ENCODE data around the gene SLC27A1. TPM values are rescaled to one million over a fixed set of nuclear protein-coding genes. Genes with fewer than 3 reads are reported as not detected.
A peak's percentile ranks its signal among the peaks of the same experiment; 100 is the strongest.

SLC27A1 gene
- total and polyA plus RNA-seq, 9 of the 15 experiments (the other 6 are each of a cell fraction or from before 2014, with no cell fraction given), result 0.06 to 3.0 (median 1.1) TPM

DNA sequence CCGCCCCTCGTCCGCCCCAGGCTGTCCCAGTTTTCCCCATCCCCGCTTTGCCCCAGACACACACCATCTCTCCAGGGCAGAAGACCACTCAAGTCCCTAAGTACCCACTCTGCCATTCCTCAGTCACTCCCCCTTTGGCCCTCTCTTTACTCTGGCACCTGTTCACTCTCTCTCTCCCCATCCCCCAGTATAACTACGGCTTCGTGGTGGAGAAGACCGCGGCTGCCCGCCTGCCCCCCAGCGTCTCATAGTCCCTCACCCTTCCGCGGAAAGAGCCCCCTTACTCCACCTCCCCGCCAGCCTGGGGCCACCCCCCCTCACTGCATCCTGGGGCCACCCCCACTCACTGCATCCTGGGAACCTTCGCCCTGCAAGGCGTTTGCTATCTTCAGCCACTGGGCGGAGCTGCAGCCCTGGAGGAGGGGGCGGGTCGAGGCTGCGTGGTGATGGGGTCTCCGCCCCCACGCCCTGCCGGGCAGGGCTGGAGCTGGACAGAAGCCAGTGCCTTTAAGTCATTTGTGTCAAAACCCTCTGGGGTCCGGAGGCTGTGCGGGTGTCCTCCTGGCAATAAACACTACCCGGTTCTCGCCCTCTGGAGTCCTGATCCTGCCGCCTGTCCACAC lies 45.5 kb upstream of the SLC27A1 start (continued):
- TF ChIP-seq CTBP1 (IDR thresholded peaks at IDR 0.05; ENCODE audit: borderline replicate concordance) (peak; percentile 76; the same call in 1 of the 2 replicates), MEF2D (tag; conservative IDR thresholded peaks at IDR 0.05; ENCODE audit: low read depth) (no peak), ARID2 (IDR thresholded peaks at IDR 0.05) (0 out of 2 replicates have a peak, but pooled peaks have one; percentile 39), SRSF7 (optimal IDR thresholded peaks at IDR 0.05; ENCODE audit: low read depth, low read length) (no peak), TCFL5 (CRISPR knock-in tag; conservative IDR thresholded peaks at IDR 0.05) (no peak), NFIC (IDR thresholded peaks at IDR 0.05) (peak; percentile 92), ZNF174 (CRISPR knock-in tag; IDR thresholded peaks at IDR 0.05) (no peak), BMI1 (IDR thresholded peaks at IDR 0.05; ENCODE audit: low read length) (no peak), HNRNPLL (IDR thresholded peaks at IDR 0.05; ENCODE audit: low read depth, low read length, poor library complexity, severe bottlenecking) (no peak), BRCA1 (IDR thresholded peaks at IDR 0.05) (no peak), BRCA1 (CRISPR knock-in tag; IDR thresholded peaks at IDR 0.05) (no peak), ZFP36 (IDR thresholded peaks at IDR 0.05; ENCODE audit: low read depth, low read length, partially characterized antibody) (peak; percentile 19), CBX8 (IDR thresholded peaks at IDR 0.05; ENCODE audit: borderline replicate concordance, extremely low read depth, low read depth, low read length, poor library complexity, severe bottlenecking) (no peak), HNRNPUL1 (IDR thresholded peaks at IDR 0.05; ENCODE audit: low read length) (no peak)
- TF ChIP-seq, protein P1, sequence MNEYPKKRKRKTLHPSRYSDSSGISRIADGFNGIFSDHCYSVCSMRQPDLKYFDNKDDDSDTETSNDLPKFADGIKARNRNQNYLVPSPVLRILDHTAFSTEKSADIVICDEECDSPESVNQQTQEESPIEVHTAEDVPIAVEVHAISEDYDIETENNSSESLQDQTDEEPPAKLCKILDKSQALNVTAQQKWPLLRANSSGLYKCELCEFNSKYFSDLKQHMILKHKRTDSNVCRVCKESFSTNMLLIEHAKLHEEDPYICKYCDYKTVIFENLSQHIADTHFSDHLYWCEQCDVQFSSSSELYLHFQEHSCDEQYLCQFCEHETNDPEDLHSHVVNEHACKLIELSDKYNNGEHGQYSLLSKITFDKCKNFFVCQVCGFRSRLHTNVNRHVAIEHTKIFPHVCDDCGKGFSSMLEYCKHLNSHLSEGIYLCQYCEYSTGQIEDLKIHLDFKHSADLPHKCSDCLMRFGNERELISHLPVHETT (CRISPR knock-in tag; conservative IDR thresholded peaks at IDR 0.05 in 1 of 2, IDR thresholded peaks at IDR 0.05 in 1 of 2), result no peak
- TF ChIP-seq, protein P2, sequence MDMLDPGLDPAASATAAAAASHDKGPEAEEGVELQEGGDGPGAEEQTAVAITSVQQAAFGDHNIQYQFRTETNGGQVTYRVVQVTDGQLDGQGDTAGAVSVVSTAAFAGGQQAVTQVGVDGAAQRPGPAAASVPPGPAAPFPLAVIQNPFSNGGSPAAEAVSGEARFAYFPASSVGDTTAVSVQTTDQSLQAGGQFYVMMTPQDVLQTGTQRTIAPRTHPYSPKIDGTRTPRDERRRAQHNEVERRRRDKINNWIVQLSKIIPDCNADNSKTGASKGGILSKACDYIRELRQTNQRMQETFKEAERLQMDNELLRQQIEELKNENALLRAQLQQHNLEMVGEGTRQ (CRISPR knock-in tag; IDR thresholded peaks at IDR 0.05), result no peak
- TF ChIP-seq, protein P3, sequence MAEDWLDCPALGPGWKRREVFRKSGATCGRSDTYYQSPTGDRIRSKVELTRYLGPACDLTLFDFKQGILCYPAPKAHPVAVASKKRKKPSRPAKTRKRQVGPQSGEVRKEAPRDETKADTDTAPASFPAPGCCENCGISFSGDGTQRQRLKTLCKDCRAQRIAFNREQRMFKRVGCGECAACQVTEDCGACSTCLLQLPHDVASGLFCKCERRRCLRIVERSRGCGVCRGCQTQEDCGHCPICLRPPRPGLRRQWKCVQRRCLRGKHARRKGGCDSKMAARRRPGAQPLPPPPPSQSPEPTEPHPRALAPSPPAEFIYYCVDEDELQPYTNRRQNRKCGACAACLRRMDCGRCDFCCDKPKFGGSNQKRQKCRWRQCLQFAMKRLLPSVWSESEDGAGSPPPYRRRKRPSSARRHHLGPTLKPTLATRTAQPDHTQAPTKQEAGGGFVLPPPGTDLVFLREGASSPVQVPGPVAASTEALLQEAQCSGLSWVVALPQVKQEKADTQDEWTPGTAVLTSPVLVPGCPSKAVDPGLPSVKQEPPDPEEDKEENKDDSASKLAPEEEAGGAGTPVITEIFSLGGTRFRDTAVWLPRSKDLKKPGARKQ (CRISPR knock-in tag; IDR thresholded peaks at IDR 0.05), result no peak
- TF ChIP-seq, protein P4, sequence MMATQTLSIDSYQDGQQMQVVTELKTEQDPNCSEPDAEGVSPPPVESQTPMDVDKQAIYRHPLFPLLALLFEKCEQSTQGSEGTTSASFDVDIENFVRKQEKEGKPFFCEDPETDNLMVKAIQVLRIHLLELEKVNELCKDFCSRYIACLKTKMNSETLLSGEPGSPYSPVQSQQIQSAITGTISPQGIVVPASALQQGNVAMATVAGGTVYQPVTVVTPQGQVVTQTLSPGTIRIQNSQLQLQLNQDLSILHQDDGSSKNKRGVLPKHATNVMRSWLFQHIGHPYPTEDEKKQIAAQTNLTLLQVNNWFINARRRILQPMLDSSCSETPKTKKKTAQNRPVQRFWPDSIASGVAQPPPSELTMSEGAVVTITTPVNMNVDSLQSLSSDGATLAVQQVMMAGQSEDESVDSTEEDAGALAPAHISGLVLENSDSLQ (IDR thresholded peaks at IDR 0.05), result peak; percentile 42; the same call in 1 of the 2 replicates
- TF ChIP-seq, protein P5, sequence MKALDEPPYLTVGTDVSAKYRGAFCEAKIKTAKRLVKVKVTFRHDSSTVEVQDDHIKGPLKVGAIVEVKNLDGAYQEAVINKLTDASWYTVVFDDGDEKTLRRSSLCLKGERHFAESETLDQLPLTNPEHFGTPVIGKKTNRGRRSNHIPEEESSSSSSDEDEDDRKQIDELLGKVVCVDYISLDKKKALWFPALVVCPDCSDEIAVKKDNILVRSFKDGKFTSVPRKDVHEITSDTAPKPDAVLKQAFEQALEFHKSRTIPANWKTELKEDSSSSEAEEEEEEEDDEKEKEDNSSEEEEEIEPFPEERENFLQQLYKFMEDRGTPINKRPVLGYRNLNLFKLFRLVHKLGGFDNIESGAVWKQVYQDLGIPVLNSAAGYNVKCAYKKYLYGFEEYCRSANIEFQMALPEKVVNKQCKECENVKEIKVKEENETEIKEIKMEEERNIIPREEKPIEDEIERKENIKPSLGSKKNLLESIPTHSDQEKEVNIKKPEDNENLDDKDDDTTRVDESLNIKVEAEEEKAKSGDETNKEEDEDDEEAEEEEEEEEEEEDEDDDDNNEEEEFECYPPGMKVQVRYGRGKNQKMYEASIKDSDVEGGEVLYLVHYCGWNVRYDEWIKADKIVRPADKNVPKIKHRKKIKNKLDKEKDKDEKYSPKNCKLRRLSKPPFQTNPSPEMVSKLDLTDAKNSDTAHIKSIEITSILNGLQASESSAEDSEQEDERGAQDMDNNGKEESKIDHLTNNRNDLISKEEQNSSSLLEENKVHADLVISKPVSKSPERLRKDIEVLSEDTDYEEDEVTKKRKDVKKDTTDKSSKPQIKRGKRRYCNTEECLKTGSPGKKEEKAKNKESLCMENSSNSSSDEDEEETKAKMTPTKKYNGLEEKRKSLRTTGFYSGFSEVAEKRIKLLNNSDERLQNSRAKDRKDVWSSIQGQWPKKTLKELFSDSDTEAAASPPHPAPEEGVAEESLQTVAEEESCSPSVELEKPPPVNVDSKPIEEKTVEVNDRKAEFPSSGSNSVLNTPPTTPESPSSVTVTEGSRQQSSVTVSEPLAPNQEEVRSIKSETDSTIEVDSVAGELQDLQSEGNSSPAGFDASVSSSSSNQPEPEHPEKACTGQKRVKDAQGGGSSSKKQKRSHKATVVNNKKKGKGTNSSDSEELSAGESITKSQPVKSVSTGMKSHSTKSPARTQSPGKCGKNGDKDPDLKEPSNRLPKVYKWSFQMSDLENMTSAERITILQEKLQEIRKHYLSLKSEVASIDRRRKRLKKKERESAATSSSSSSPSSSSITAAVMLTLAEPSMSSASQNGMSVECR (CRISPR knock-in tag; IDR thresholded peaks at IDR 0.05), result no peak
